H9 (cell line): ENCODE measurements around the gene APPBP2. TPM values are rescaled to one million over a fixed set of nuclear protein-coding genes. Genes with fewer than 3 reads are reported as not detected.

Experiments used
- DNase-seq: peaks from one replicate; pipeline ENCODE4 v3.0.0-alpha.2; 2017
- H2AFZ ChIP-seq: one replicate; pipeline ENCODE4 v1.6.1; 2013; ENCODE audit warnings: mild to moderate bottlenecking, low read length, control low read depth, moderate library complexity
- H2AK5ac ChIP-seq: 2 replicates; pipeline ENCODE4 v1.6.1; 2013; ENCODE audit warnings: low read length, control low read depth, mixed read lengths; ENCODE audit not compliant: insufficient read length
- H2BK120ac ChIP-seq: one replicate; pipeline ENCODE4 v1.6.1; 2013; ENCODE audit warnings: low read depth, mild to moderate bottlenecking, low read length, control low read depth, inconsistent platforms; ENCODE audit not compliant: poor library complexity, severe bottlenecking
- H2BK12ac ChIP-seq: 2 replicates; pipeline ENCODE4 v1.6.1; 2013; ENCODE audit warnings: low read length, control low read depth, mixed read lengths, low read depth; ENCODE audit not compliant: insufficient read length
- H2BK15ac ChIP-seq: 2 replicates; pipeline ENCODE4 v1.6.1; 2013; ENCODE audit warnings: low read depth, low read length, control low read depth
- H2BK20ac ChIP-seq: one replicate; pipeline ENCODE4 v1.6.1; 2013; ENCODE audit warnings: low read depth, mild to moderate bottlenecking, low read length, control low read depth, inconsistent platforms; ENCODE audit not compliant: poor library complexity, severe bottlenecking
- H2BK5ac ChIP-seq: 2 replicates; pipeline ENCODE4 v1.6.1; 2013; ENCODE audit warnings: low read length, control low read depth, mixed read lengths; ENCODE audit not compliant: insufficient read length
- H3K14ac ChIP-seq: 2 replicates; pipeline ENCODE4 v1.6.1; 2013; ENCODE audit warnings: low read length, control low read depth; ENCODE audit not compliant: insufficient read depth
- H3K18ac ChIP-seq: 2 replicates; pipeline ENCODE4 v1.6.1; 2013; ENCODE audit warnings: low read depth, mild to moderate bottlenecking, mixed read lengths, low read length, control low read depth; ENCODE audit not compliant: insufficient read length
- H3K23ac ChIP-seq: 2 replicates; pipeline ENCODE4 v1.6.1; 2013; ENCODE audit warnings: low read length, control low read depth, mixed read lengths, low read depth; ENCODE audit not compliant: insufficient read length
- H3K23me2 ChIP-seq: 2 replicates; pipeline ENCODE4 v1.6.1; 2013; ENCODE audit warnings: low read depth, mild to moderate bottlenecking, mixed read lengths, low read length, control low read depth; ENCODE audit not compliant: insufficient read length, poor library complexity, severe bottlenecking
- H3K27ac ChIP-seq: 2 replicates; pipeline ENCODE4 v1.5.1; 2013; ENCODE audit warnings: low read length, control low read depth, mixed read lengths, low read depth; ENCODE audit not compliant: insufficient read length
- H3K27me3 ChIP-seq: 2 replicates; pipeline ENCODE4 v1.6.1; 2013; ENCODE audit warnings: low read length, control low read depth, inconsistent platforms; ENCODE audit not compliant: insufficient read depth
- H3K4ac ChIP-seq: 2 replicates; pipeline ENCODE4 v1.6.1; 2013; ENCODE audit warnings: low read depth, mild to moderate bottlenecking, control low read depth, inconsistent platforms, low read length, moderate library complexity
- H3K4me1 ChIP-seq: 2 replicates; pipeline ENCODE4 v1.6.1; 2013; ENCODE audit warnings: low read length, control low read depth, inconsistent platforms; ENCODE audit not compliant: insufficient read depth
- H3K4me2 ChIP-seq: 2 replicates; pipeline ENCODE4 v1.6.1; 2013; ENCODE audit warnings: low read length, control low read depth, mixed read lengths; ENCODE audit not compliant: insufficient read length, insufficient read depth
- H3K56ac ChIP-seq: 2 replicates; pipeline ENCODE4 v1.6.1; 2013; ENCODE audit warnings: low read depth, mild to moderate bottlenecking, mixed read lengths, low read length, control low read depth; ENCODE audit not compliant: insufficient read length
- H3K79me1 ChIP-seq: 2 replicates; pipeline ENCODE4 v1.6.1; 2013; ENCODE audit warnings: low read depth, mild to moderate bottlenecking, moderate library complexity, low read length, control low read depth, inconsistent platforms; ENCODE audit not compliant: insufficient read depth, poor library complexity, severe bottlenecking
- H3K79me2 ChIP-seq: 2 replicates; pipeline ENCODE4 v1.6.1; 2013; ENCODE audit warnings: low read length, control low read depth, inconsistent platforms; ENCODE audit not compliant: insufficient read depth
- H3K9ac ChIP-seq: 2 replicates; pipeline ENCODE4 v1.6.1; 2013; ENCODE audit warnings: low read length, control low read depth, mixed read lengths; ENCODE audit not compliant: insufficient read length; ENCODE audit errors: extremely low read depth
- H3K9me3 ChIP-seq: one replicate; pipeline ENCODE4 v1.6.1; 2013; ENCODE audit warnings: low read depth, low read length, inconsistent platforms; ENCODE audit not compliant: control insufficient read depth
- H3T11ph ChIP-seq: one replicate; pipeline ENCODE4 v1.6.1; 2013; ENCODE audit warnings: mild to moderate bottlenecking, low read length, control low read depth, inconsistent platforms
- H4K20me1 ChIP-seq: one replicate; pipeline ENCODE4 v1.6.1; 2013; ENCODE audit not compliant: control insufficient read depth, insufficient read length, insufficient read depth
- H4K5ac ChIP-seq: 2 replicates; pipeline ENCODE4 v1.6.1; 2013; ENCODE audit warnings: low read depth, mild to moderate bottlenecking, mixed read lengths, low read length, control low read depth; ENCODE audit not compliant: insufficient read length
- H4K8ac ChIP-seq: replicated peaks from 2 replicates; pipeline ENCODE4 v1.6.1; 2013; ENCODE audit warnings: low read length, control low read depth, mixed read lengths, low read depth; ENCODE audit not compliant: insufficient read length
- H4K91ac ChIP-seq: 2 replicates; pipeline ENCODE4 v1.6.1; 2013; ENCODE audit warnings: low read depth, mild to moderate bottlenecking, moderate library complexity, mixed read lengths, low read length, control low read depth; ENCODE audit not compliant: insufficient read length
- H3K27ac Mint-ChIP-seq, 3 experiments: 2 replicates in 2 of 3; 3 replicates in 1 of 3; pipeline ENCODE4 v1.8.0; 2020 to 2021; ENCODE audit warnings: mixed read lengths in 3 of 3, mild to moderate bottlenecking in 1 of 3, moderate library complexity in 1 of 3
- H3K27me3 Mint-ChIP-seq: 2 replicates; pipeline ENCODE4 v1.8.0; 2021; ENCODE audit warnings: low read depth, mild to moderate bottlenecking, moderate library complexity, mixed read lengths
- H3K36me3 Mint-ChIP-seq, 3 experiments: 2 replicates in 2 of 3; 3 replicates in 1 of 3; pipeline ENCODE4 v1.8.0; 2020 to 2021; ENCODE audit warnings: low read depth in 3 of 3, mixed read lengths in 3 of 3; ENCODE audit not compliant: insufficient read depth in 1 of 3
- H3K4me1 Mint-ChIP-seq, 2 experiments: 2 replicates each; pipeline ENCODE4 v1.8.0; 2020; ENCODE audit warnings: mixed read lengths in 2 of 2
- H3K4me3 Mint-ChIP-seq, 2 experiments: 2 replicates in 1 of 2; 3 replicates in 1 of 2; pipeline ENCODE4 v1.8.0; 2020 to 2021; ENCODE audit warnings: mild to moderate bottlenecking in 2 of 2, mixed read lengths in 2 of 2, moderate library complexity in 1 of 2
- H3K9me3 Mint-ChIP-seq, 2 experiments: 2 replicates in 1 of 2; 3 replicates in 1 of 2; pipeline ENCODE4 v1.8.0; 2020; ENCODE audit warnings: mild to moderate bottlenecking in 2 of 2, mixed read lengths in 2 of 2, moderate library complexity in 1 of 2
- CTCF ChIP-seq: fragments of 200-600 bp; sonication (generic); conservative IDR thresholded peaks from 3 replicates; pipeline ENCODE4 v1.8.0; 2021; ENCODE audit warnings: antibody characterized with exemption, mild to moderate bottlenecking
- WGBS: extraction: QIAGEN DNeasy Blood & Tissue Kit; methylation state at CpG from one replicate; pipeline ENCODE4 v1.1.7; 2013; ENCODE audit warnings: missing lambda C conversion rate, low lambda C conversion rate, mixed read lengths; ENCODE audit not compliant: insufficient read length; ENCODE audit errors: extremely low coverage; 5-methylcytosine and 5-hydroxymethylcytosine counted together
- total RNA-seq: library from RNA; stranded (reverse); gene quantifications from 2 replicates; pipeline ENCODE4 v1.2.1, GENCODE V29; 2021

Gene APPBP2
- total RNA-seq, 1 experiment from 2014 or later, result 17.0 TPM

- H2BK12ac ChIP-seq, result no peak overlapping the region
- DNase-seq, result no peak
- no peak overlapping the region for H3K23ac ChIP-seq
- peaks cover 10% of the 10 kb centered on the region for H3K27me3 Mint-ChIP-seq
- H2BK20ac ChIP-seq, result no peak overlapping the region
- H2AFZ ChIP-seq, result no peak overlapping the region
- H3K4me1 Mint-ChIP-seq, result peaks cover 14 to 15% of the 10 kb centered on the region in 2 experiments
- H3K27ac ChIP-seq, result no peak overlapping the region
- no peak overlapping the region for H2BK15ac ChIP-seq
- no peak overlapping the region for H4K5ac ChIP-seq
- peaks cover 3 to 4% of the 10 kb centered on the region in 2 experiments; a peak in 4 of 5 replicates for H3K9me3 Mint-ChIP-seq
- no peak overlapping the region for H3K14ac ChIP-seq
- no peaks in the 10 kb centered on the region for H4K20me1 ChIP-seq
- no peaks in the 10 kb centered on the region for H3K23me2 ChIP-seq
- H3K79me1 ChIP-seq, result no peaks in the 10 kb centered on the region
- H3K4me2 ChIP-seq, result no peak overlapping the region
- no peak overlapping the region for H3K4me3 Mint-ChIP-seq
- no peaks in the 10 kb centered on the region for H3K36me3 Mint-ChIP-seq
- no peaks in the 10 kb centered on the region for H3K27me3 ChIP-seq
- no peak for TF ChIP-seq CTCF
- no peak overlapping the region for H3K9ac ChIP-seq
- no peak overlapping the region for H4K8ac ChIP-seq
- no peak overlapping the region for H3K27ac Mint-ChIP-seq
- H4K91ac ChIP-seq, result no peak overlapping the region
- no peak overlapping the region for H2BK120ac ChIP-seq
- no peak overlapping the region for H3K56ac ChIP-seq
- H3K4me1 ChIP-seq, result no peaks in the 10 kb centered on the region; the same call in 1 of the 2 replicates
- WGBS, result no CpG with 5 or more reads among the region's 3 CpGs
- H2AK5ac ChIP-seq, result no peak overlapping the region
- no peak overlapping the region for H3K4ac ChIP-seq
- H3T11ph ChIP-seq, result no peak overlapping the region
- H3K79me2 ChIP-seq, result no peaks in the 10 kb centered on the region
- no peaks in the 10 kb centered on the region for H3K9me3 ChIP-seq
- no peak overlapping the region for H3K18ac ChIP-seq
- H2BK5ac ChIP-seq, result no peak overlapping the region
Observed at GRCh38 chr17:60423865-60424264, 102.2 kb downstream of the APPBP2 start.
